ENCODE measurements around the gene FBXW7. TPM values are rescaled to one million over a fixed set of nuclear protein-coding genes. Genes with fewer than 3 reads are reported as not detected.
A peak's percentile ranks its signal among the peaks of the same experiment; 100 is the strongest.

The FBXW7 gene
- total and polyA plus RNA-seq, 2 of the 13 experiments (the other 11 are each of a cell fraction or from before 2014, with no cell fraction given): 5.0 to 40.9 TPM

DNA sequence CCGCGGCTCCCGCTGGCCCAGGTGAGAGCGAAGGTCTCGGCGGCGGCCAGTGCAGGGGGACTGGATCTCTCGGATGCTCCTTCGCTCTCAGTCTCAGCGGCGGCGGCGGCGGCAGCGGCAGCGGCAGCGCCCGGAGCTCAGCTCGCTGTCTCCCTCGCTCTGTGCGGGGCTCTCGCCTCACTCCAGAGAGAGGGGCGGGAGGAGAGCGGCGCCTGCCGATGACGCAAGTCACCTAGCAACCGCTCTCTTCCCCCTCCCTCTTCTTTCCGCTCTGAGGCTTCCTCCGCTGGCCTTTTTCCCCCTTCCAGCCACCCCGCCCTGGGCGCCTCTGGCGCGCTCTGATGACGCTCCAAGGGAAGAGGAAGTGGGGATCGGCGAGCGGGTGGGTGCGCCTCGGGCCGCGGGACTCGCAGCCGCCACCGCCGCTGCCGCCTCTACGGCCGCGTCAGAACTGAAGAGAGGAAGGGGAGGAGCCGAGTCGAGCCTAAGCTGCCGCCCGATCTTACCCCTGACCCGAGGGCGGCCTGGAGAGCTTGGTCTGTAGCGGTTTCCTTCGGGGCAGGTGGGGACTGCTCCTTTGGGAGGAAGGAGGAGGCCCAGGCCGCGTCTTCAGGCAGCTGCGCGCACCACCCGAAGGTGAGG lies at the start of gene FBXW7 (continued):
- TF ChIP-seq, protein P1, sequence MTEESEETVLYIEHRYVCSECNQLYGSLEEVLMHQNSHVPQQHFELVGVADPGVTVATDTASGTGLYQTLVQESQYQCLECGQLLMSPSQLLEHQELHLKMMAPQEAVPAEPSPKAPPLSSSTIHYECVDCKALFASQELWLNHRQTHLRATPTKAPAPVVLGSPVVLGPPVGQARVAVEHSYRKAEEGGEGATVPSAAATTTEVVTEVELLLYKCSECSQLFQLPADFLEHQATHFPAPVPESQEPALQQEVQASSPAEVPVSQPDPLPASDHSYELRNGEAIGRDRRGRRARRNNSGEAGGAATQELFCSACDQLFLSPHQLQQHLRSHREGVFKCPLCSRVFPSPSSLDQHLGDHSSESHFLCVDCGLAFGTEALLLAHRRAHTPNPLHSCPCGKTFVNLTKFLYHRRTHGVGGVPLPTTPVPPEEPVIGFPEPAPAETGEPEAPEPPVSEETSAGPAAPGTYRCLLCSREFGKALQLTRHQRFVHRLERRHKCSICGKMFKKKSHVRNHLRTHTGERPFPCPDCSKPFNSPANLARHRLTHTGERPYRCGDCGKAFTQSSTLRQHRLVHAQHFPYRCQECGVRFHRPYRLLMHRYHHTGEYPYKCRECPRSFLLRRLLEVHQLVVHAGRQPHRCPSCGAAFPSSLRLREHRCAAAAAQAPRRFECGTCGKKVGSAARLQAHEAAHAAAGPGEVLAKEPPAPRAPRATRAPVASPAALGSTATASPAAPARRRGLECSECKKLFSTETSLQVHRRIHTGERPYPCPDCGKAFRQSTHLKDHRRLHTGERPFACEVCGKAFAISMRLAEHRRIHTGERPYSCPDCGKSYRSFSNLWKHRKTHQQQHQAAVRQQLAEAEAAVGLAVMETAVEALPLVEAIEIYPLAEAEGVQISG (CRISPR knock-in tag; IDR thresholded peaks at IDR 0.05): peak; percentile 94
- TF ChIP-seq MIER3 (CRISPR knock-in tag; IDR thresholded peaks at IDR 0.05; ENCODE audit: borderline replicate concordance) (peak; percentile 84; the same call in 1 of the 2 replicates), ZNF253 (CRISPR knock-in tag; IDR thresholded peaks at IDR 0.05; ENCODE audit: borderline replicate concordance) (no peak), THAP11 (CRISPR knock-in tag; IDR thresholded peaks at IDR 0.05) (peak; percentile 93), RFX5 (IDR thresholded peaks at IDR 0.05; ENCODE audit: low read depth, low read length) (peak; percentile 93), MAZ (IDR thresholded peaks at IDR 0.05; ENCODE audit: borderline replicate concordance, low read depth, low read length) (peak; percentile 100), MAZ (CRISPR knock-in tag; IDR thresholded peaks at IDR 0.05; ENCODE audit: low read depth) (peak; percentile 100), KDM2A (CRISPR knock-in tag; IDR thresholded peaks at IDR 0.05; ENCODE audit: borderline replicate concordance, low read depth) (peak; percentile 76), ZNF781 (CRISPR knock-in tag; IDR thresholded peaks at IDR 0.05; ENCODE audit: borderline replicate concordance, not compliant biosample characterization) (peak; percentile 70), RBFOX2 (IDR thresholded peaks at IDR 0.05; ENCODE audit: low read depth, low read length) (peak; percentile 88), SALL1 (CRISPR knock-in tag; IDR thresholded peaks at IDR 0.05) (peak; percentile 93), KAT7 (CRISPR knock-in tag; IDR thresholded peaks at IDR 0.05; ENCODE audit: borderline replicate concordance) (peak; percentile 84), ZSCAN20 (CRISPR knock-in tag; IDR thresholded peaks at IDR 0.05; ENCODE audit: borderline replicate concordance) (0 out of 2 replicates have a peak, but pooled peaks have one; percentile 25), ZNF235 (CRISPR knock-in tag; IDR thresholded peaks at IDR 0.05; ENCODE audit: borderline replicate concordance) (peak; percentile 87), ZNF331 (CRISPR knock-in tag; IDR thresholded peaks at IDR 0.05) (peak; percentile 15; the same call in 1 of the 2 replicates), JDP2 (CRISPR knock-in tag; IDR thresholded peaks at IDR 0.05; ENCODE audit: borderline replicate concordance) (no peak; the same call in 1 of the 2 replicates), ZFP90 (CRISPR knock-in tag; IDR thresholded peaks at IDR 0.05; ENCODE audit: borderline replicate concordance) (peak; percentile 81; the same call in 1 of the 2 replicates), PAWR (CRISPR knock-in tag; IDR thresholded peaks at IDR 0.05; ENCODE audit: borderline replicate concordance) (no peak), GABPA (IDR thresholded peaks at IDR 0.05; ENCODE audit: low read depth, low read length) (peak; percentile 72), GABPA (CRISPR knock-in tag; IDR thresholded peaks at IDR 0.05; ENCODE audit: low read depth) (peak; percentile 90), ONECUT2 (CRISPR knock-in tag; IDR thresholded peaks at IDR 0.05) (0 out of 2 replicates have a peak, but pooled peaks have one; percentile 19), MAX (IDR thresholded peaks at IDR 0.05) (peak; percentile 70)
- TF ChIP-seq, protein P2, sequence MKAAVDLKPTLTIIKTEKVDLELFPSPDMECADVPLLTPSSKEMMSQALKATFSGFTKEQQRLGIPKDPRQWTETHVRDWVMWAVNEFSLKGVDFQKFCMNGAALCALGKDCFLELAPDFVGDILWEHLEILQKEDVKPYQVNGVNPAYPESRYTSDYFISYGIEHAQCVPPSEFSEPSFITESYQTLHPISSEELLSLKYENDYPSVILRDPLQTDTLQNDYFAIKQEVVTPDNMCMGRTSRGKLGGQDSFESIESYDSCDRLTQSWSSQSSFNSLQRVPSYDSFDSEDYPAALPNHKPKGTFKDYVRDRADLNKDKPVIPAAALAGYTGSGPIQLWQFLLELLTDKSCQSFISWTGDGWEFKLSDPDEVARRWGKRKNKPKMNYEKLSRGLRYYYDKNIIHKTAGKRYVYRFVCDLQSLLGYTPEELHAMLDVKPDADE (CRISPR knock-in tag; IDR thresholded peaks at IDR 0.05): 0 out of 2 replicates have a peak, but pooled peaks have one; percentile 59

Measured in HepG2 (cell line).